GM12878 (cell line): ENCODE data around the gene SHC2. TPM values are rescaled to one million over a fixed set of nuclear protein-coding genes. Genes with fewer than 3 reads are reported as not detected.

ENCODE experiments used
- ATAC-seq: fragments of 200-7000 bp; cut with Tn5 transposase; 3 replicates; pipeline ENCODE4 v1.9.1; 2020; ENCODE audit warnings: mild to moderate bottlenecking, moderate library complexity
- BruUV-seq: library from RNA; stranded (reverse); fragments of 400-500 nt; replicated peaks from 2 replicates; lab custom pipeline; 2021; lab: Mats Ljungman, UMichigan
- CTCF ChIA-PET: fragments of 300-600 bp; sonication (Branson Sonifier 250); formaldehyde crosslinking; extraction: SDS; loops from one replicate; lab custom pipeline; 2021; ENCODE audit warnings: inconsistent platforms; lab: Yijun Ruan, JAX
- POLR2A ChIA-PET: fragments of 350-600 bp; formaldehyde crosslinking; extraction: SDS; loops from one replicate; lab custom pipeline; 2021; ENCODE audit warnings: inconsistent platforms; lab: Charles Lee
- RAD21 ChIA-PET: fragments of 300-600 bp; sonication (Branson Sonifier 250); formaldehyde crosslinking; loops from one replicate; lab custom pipeline; 2023; ENCODE audit warnings: antibody characterized with exemption; ENCODE audit not compliant: unreplicated experiment; lab: Charles Lee
- SMC1A ChIA-PET: fragments of 300-600 bp; sonication (Branson Sonifier 250); formaldehyde crosslinking; loops from one replicate; lab custom pipeline; 2023; ENCODE audit not compliant: unreplicated experiment, uncharacterized antibody; lab: Charles Lee
- DNase-seq: peaks from one replicate; pipeline ENCODE4 v3.0.0-alpha.2; 2011; ENCODE audit warnings: low read depth, low spot score
- FAIRE-seq: peaks from 3 replicates; lab custom pipeline; 2011; peaks lifted over from hg19 to GRCh38; lab: Jason Lieb, UNC
- H2AFZ ChIP-seq: 2 replicates; pipeline ENCODE4 v1.6.0; 2011; ENCODE audit warnings: low read depth, low read length, control low read depth; ENCODE audit not compliant: control insufficient read depth
- H3K27ac ChIP-seq: 2 replicates; pipeline ENCODE4 v1.5.1; 2011; ENCODE audit warnings: control low read depth; ENCODE audit not compliant: control insufficient read depth, insufficient read depth
- H3K27me3 ChIP-seq, 2 experiments: replicated peaks in 1 of 2; 2 replicates each; pipeline versions ENCODE4 v1.6.0 to v1.6.1; 2011; ENCODE audit warnings: low read length in 1 of 2; ENCODE audit not compliant: control insufficient read depth in 2 of 2, insufficient read depth in 2 of 2
- H3K36me3 ChIP-seq, 2 experiments: 2 replicates each; pipeline ENCODE4 v1.5.1; 2011; ENCODE audit warnings: low read length in 1 of 2; ENCODE audit not compliant: control insufficient read depth in 2 of 2, insufficient read depth in 2 of 2
- H3K4me1 ChIP-seq: 2 replicates; pipeline ENCODE4 v1.6.1; 2011; ENCODE audit warnings: mild to moderate bottlenecking, low read length, moderate library complexity, mixed read lengths; ENCODE audit not compliant: control insufficient read depth, insufficient read depth
- H3K4me2 ChIP-seq: 2 replicates; pipeline ENCODE4 v1.6.0; 2011; ENCODE audit warnings: control low read depth; ENCODE audit not compliant: control insufficient read depth, insufficient read depth
- H3K4me3 ChIP-seq: fragments of 200-600 bp; sonication (generic); 2 replicates; pipeline ENCODE4 v1.5.1; 2016
- H3K79me2 ChIP-seq: 2 replicates; pipeline ENCODE4 v1.6.0; 2011; ENCODE audit warnings: low read length; ENCODE audit not compliant: control insufficient read depth, insufficient read depth
- H3K9ac ChIP-seq: 2 replicates; pipeline ENCODE4 v1.8.0; 2011; ENCODE audit warnings: low read length, control low read depth, mixed read lengths; ENCODE audit not compliant: control insufficient read depth, insufficient read depth
- H3K9me3 ChIP-seq: replicated peaks from 3 replicates; pipeline ENCODE4 v1.5.1; 2011; ENCODE audit warnings: mild to moderate bottlenecking, low read length; ENCODE audit not compliant: control insufficient read depth, insufficient read depth
- H4K20me1 ChIP-seq: 2 replicates; pipeline ENCODE4 v1.6.0; 2011; ENCODE audit not compliant: control insufficient read depth, insufficient read depth
- ATF7 ChIP-seq: fragments of 450-650 bp; IDR thresholded peaks from 2 replicates; pipeline ENCODE4 v1.6.1; 2016; ENCODE audit warnings: low read depth, mild to moderate bottlenecking
- CHD2 ChIP-seq: IDR thresholded peaks from 2 replicates; pipeline ENCODE4 v1.6.1; 2011; ENCODE audit warnings: low read depth, low read length, improper control_type of control experiment, borderline replicate concordance
- CREB1 ChIP-seq: IDR thresholded peaks from 2 replicates; pipeline ENCODE4 v1.6.1; 2012; ENCODE audit warnings: low read depth, mild to moderate bottlenecking, inconsistent platforms
- HDAC6 ChIP-seq: fragments of 200-600 bp; sonication (generic); IDR thresholded peaks from one replicate; pipeline ENCODE4 v1.8.0; 2017; ENCODE audit warnings: antibody characterized with exemption; ENCODE audit not compliant: unreplicated experiment
- MXI1 ChIP-seq: fragments of 150-350 bp; IDR thresholded peaks from 2 replicates; pipeline ENCODE4 v1.6.1; 2011; ENCODE audit warnings: low read depth, mild to moderate bottlenecking, inconsistent platforms, low read length, improper control_type of control experiment
- NR2C2 ChIP-seq: IDR thresholded peaks from 2 replicates; pipeline ENCODE4 v1.6.1; 2011; ENCODE audit warnings: borderline replicate concordance, low read depth; ENCODE audit not compliant: control insufficient read depth, insufficient read length
- PAX5 ChIP-seq: IDR thresholded peaks from 2 replicates; pipeline ENCODE4 v1.6.1; 2011; ENCODE audit warnings: low read depth, low read length, borderline replicate concordance
- STAT3 ChIP-seq: IDR thresholded peaks from 2 replicates; pipeline ENCODE4 v1.6.1; 2011; ENCODE audit warnings: low read depth, low read length, improper control_type of control experiment
- TARDBP ChIP-seq: IDR thresholded peaks from 2 replicates; pipeline ENCODE4 v1.6.1; 2016; ENCODE audit warnings: borderline replicate concordance
- TCF3 ChIP-seq: IDR thresholded peaks from 2 replicates; pipeline ENCODE4 v1.6.1; 2012; ENCODE audit warnings: low read depth, mild to moderate bottlenecking, low read length, borderline replicate concordance; ENCODE audit not compliant: insufficient read depth
- YY1 ChIP-seq: IDR thresholded peaks from 2 replicates; pipeline ENCODE4 v1.6.1; 2011; ENCODE audit warnings: low read depth, mild to moderate bottlenecking, low read length
- ZNF622 ChIP-seq: fragments of 450-650 bp; IDR thresholded peaks from 2 replicates; pipeline ENCODE4 v1.6.1; 2017; ENCODE audit warnings: mild to moderate bottlenecking, inconsistent platforms
- WGBS: methylation state at CpG from one replicate; pipeline ENCODE4 v1.1.6; 2016; ENCODE audit warnings: low lambda C conversion rate; ENCODE audit not compliant: insufficient replicate concordance, insufficient coverage; ENCODE audit errors: missing lambda C conversion rate; 5-methylcytosine and 5-hydroxymethylcytosine counted together
- in situ Hi-C: fragments of 300-500 bp; cut with MboI; formaldehyde crosslinking; loops from 9 replicates; pipeline ENCODE4 v1.14.3; 2018; ENCODE audit warnings: mixed read lengths
- intact Hi-C: fragments of 100-400 bp; cut with micrococcal nuclease; formaldehyde crosslinking; loops from one replicate; pipeline ENCODE4 v1.14.2; 2022; ENCODE audit not compliant: unreplicated experiment
- polyA plus RNA-seq, 11 experiments: library from polyadenylated mRNA; depleted of rRNA in 4 of 11; unstranded in 6 of 11; stranded (reverse) in 5 of 11; fragments of >200 nt; fragmentation: Nextera tagmentation in 4 of 11; fragmentation: Illumina TruSeq in 1 of 11; extraction: Ambion mirVana in 4 of 11; extraction: Trizol in 1 of 11; gene quantifications; 1 replicate in 1 of 11; 2 replicates in 10 of 11; pipeline versions ENCODE4 v1.2.1 to v1.2.3, GENCODE V29; 2011 to 2016; ENCODE audit warnings: inconsistent platforms in 2 of 11, missing spikeins in 2 of 11, low read depth in 1 of 11
- total RNA-seq, 4 experiments: library from RNA; depleted of rRNA in 3 of 4; stranded (reverse); fragments of >200 nt in 3 of 4; fragmentation: Illumina TruSeq in 1 of 4; extraction: Trizol in 1 of 4; gene quantifications; 2 replicates each; pipeline versions ENCODE4 v1.2.1 to v1.2.3, GENCODE V29; 2013 to 2021
- TF ChIP-seq, protein P1 (sequence below), 3 experiments: IDR thresholded peaks in 2 of 3; conservative IDR thresholded peaks in 1 of 3; 2 replicates each; pipeline ENCODE4 v1.5.1; 2011; ENCODE audit warnings: low read depth in 3 of 3, low read length in 3 of 3, mild to moderate bottlenecking in 3 of 3, control low read depth in 2 of 3, moderate library complexity in 2 of 3, inconsistent platforms in 1 of 3, mixed read lengths in 1 of 3; ENCODE audit not compliant: control insufficient read depth in 2 of 3, insufficient read depth in 1 of 3; ENCODE audit errors: extremely low read depth in 1 of 3
- TF ChIP-seq, protein P2 (sequence below): IDR thresholded peaks from 2 replicates; pipeline ENCODE4 v1.6.1; 2012; ENCODE audit warnings: low read length, inconsistent platforms
- TF ChIP-seq, protein P3 (sequence below): fragments of 450-650 bp; IDR thresholded peaks from 2 replicates; pipeline ENCODE4 v1.6.1; 2017; ENCODE audit warnings: mild to moderate bottlenecking
- TF ChIP-seq, protein P4 (sequence below): fragments of 450-650 bp; IDR thresholded peaks from 2 replicates; pipeline ENCODE4 v1.6.1; 2016; ENCODE audit warnings: mild to moderate bottlenecking

SHC2 gene
- total and polyA plus RNA-seq, 10 of the 15 experiments (the other 5 are each of a cell fraction or from before 2014, with no cell fraction given), result 0.08 TPM; not detected in 9

DNA sequence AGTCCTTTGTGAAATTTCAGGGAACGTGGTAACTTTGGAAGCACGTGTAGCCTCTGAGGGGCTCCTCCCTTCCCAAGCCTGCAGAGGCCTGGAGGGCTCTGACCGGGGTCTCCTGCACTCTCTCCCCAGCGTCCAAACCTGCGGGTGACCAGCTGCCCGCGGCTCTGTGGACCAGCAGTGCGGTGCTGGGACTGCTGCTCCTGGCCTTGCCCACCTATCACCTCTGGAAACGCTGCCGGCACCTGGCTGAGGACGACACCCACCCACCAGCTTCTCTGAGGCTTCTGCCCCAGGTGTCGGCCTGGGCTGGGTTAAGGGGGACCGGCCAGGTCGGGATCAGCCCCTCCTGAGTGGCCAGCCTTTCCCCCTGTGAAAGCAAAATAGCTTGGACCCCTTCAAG lies 43.8 kb upstream of the SHC2 start (continued):
- TF ChIP-seq, protein P1, sequence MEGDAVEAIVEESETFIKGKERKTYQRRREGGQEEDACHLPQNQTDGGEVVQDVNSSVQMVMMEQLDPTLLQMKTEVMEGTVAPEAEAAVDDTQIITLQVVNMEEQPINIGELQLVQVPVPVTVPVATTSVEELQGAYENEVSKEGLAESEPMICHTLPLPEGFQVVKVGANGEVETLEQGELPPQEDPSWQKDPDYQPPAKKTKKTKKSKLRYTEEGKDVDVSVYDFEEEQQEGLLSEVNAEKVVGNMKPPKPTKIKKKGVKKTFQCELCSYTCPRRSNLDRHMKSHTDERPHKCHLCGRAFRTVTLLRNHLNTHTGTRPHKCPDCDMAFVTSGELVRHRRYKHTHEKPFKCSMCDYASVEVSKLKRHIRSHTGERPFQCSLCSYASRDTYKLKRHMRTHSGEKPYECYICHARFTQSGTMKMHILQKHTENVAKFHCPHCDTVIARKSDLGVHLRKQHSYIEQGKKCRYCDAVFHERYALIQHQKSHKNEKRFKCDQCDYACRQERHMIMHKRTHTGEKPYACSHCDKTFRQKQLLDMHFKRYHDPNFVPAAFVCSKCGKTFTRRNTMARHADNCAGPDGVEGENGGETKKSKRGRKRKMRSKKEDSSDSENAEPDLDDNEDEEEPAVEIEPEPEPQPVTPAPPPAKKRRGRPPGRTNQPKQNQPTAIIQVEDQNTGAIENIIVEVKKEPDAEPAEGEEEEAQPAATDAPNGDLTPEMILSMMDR (IDR thresholded peaks at IDR 0.05 in 2 of 3, conservative IDR thresholded peaks at IDR 0.05 in 1 of 3; ENCODE audit: control insufficient read depth in 2 of 3, extremely low read depth in 1 of 3, insufficient read depth in 1 of 3, low read depth in 3 of 3, low read length in 3 of 3), result no peak
- TF ChIP-seq NR2C2, result no peak
- no peak for TF ChIP-seq CREB1
- TF ChIP-seq, protein P2, sequence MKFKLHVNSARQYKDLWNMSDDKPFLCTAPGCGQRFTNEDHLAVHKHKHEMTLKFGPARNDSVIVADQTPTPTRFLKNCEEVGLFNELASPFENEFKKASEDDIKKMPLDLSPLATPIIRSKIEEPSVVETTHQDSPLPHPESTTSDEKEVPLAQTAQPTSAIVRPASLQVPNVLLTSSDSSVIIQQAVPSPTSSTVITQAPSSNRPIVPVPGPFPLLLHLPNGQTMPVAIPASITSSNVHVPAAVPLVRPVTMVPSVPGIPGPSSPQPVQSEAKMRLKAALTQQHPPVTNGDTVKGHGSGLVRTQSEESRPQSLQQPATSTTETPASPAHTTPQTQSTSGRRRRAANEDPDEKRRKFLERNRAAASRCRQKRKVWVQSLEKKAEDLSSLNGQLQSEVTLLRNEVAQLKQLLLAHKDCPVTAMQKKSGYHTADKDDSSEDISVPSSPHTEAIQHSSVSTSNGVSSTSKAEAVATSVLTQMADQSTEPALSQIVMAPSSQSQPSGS, result no peak
- TF ChIP-seq PAX5, result no peak

DNA sequence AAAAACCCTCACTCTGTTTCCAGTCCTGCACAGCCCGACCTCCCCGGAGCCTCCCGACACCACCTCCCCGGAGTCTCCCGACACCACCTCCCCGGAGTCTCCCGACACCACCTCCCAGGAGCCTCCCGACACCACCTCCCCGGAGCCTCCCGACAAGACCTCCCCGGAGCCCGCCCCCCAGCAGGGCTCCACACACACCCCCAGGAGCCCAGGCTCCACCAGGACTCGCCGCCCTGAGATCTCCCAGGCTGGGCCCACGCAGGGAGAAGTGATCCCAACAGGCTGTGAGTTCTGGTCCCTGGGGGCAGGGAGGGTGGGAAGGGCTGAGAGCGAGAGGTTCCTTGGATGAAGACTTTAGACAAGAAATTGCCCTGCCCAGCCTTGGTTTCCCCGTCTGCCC lies 40.8 kb upstream of the SHC2 start:
- no peak overlapping the region for H3K9ac ChIP-seq
- no peak overlapping the region for H2AFZ ChIP-seq
- ATAC-seq (no peak), DNase-seq (no peak), FAIRE-seq (no peak)
- no peak for TF ChIP-seq MXI1
- TF ChIP-seq, protein P3, sequence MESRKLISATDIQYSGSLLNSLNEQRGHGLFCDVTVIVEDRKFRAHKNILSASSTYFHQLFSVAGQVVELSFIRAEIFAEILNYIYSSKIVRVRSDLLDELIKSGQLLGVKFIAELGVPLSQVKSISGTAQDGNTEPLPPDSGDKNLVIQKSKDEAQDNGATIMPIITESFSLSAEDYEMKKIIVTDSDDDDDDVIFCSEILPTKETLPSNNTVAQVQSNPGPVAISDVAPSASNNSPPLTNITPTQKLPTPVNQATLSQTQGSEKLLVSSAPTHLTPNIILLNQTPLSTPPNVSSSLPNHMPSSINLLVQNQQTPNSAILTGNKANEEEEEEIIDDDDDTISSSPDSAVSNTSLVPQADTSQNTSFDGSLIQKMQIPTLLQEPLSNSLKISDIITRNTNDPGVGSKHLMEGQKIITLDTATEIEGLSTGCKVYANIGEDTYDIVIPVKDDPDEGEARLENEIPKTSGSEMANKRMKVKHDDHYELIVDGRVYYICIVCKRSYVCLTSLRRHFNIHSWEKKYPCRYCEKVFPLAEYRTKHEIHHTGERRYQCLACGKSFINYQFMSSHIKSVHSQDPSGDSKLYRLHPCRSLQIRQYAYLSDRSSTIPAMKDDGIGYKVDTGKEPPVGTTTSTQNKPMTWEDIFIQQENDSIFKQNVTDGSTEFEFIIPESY, result no peak
- TF ChIP-seq TARDBP, result no peak
- TF ChIP-seq STAT3, result no peak
- no peak for TF ChIP-seq ATF7
- TF ChIP-seq CHD2, result no peak
- TF ChIP-seq TCF3, result no peak
- TF ChIP-seq, protein P4, sequence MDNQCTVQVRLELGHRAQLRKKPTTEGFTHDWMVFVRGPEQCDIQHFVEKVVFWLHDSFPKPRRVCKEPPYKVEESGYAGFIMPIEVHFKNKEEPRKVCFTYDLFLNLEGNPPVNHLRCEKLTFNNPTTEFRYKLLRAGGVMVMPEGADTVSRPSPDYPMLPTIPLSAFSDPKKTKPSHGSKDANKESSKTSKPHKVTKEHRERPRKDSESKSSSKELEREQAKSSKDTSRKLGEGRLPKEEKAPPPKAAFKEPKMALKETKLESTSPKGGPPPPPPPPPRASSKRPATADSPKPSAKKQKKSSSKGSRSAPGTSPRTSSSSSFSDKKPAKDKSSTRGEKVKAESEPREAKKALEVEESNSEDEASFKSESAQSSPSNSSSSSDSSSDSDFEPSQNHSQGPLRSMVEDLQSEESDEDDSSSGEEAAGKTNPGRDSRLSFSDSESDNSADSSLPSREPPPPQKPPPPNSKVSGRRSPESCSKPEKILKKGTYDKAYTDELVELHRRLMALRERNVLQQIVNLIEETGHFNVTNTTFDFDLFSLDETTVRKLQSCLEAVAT, result no peak
- no peak for TF ChIP-seq YY1
- TF ChIP-seq ZNF622, result no peak
- TF ChIP-seq HDAC6, result no peak
- 81% methylated on average over 8 of the region's 17 CpGs for WGBS
- no peaks in the 10 kb centered on the region for H4K20me1 ChIP-seq
- H3K4me1 ChIP-seq, result no peaks in the 10 kb centered on the region
- POLR2A ChIA-PET, result no interaction called here
- intact Hi-C loops, result no loop called here
- H3K4me3 ChIP-seq, result no peak overlapping the region
- no peaks in the 10 kb centered on the region; a peak in 1 of 4 replicates for H3K27me3 ChIP-seq
- no TSS peak for BruUV-seq
- H3K27ac ChIP-seq, result no peak overlapping the region
- RAD21 ChIA-PET, result no interaction called here
- no peaks in the 10 kb centered on the region; the same call in 2 of the 3 replicates for H3K9me3 ChIP-seq
- SMC1A ChIA-PET, result no interaction called here
- in situ Hi-C loops, result no loop called here
- H3K36me3 ChIP-seq, result no peaks in the 10 kb centered on the region
- no peak overlapping the region for H3K4me2 ChIP-seq
- CTCF ChIA-PET, result interaction anchor here (1.0 kb wide), 1 partner anchor 9 kb away, joined by 4 read pairs; no protein-coding TSS in a partner anchor
- H3K79me2 ChIP-seq, result no peaks in the 10 kb centered on the region
